Measurements from ENCODE around the gene TMEM233.

The TMEM233 gene

GRCh38 chr12:119620490-119620889 lies 26.9 kb downstream of the TMEM233 start:
- H3K27ac ChIP-seq, result no peak overlapping the region
- no peak for TF ChIP-seq CTCF (conservative IDR thresholded peaks at IDR 0.05; ENCODE audit: low read depth, low read length)
- no peaks in the 10 kb centered on the region for H3K79me2 ChIP-seq (ENCODE audit: insufficient read depth, low read depth)
- no peaks in the 10 kb centered on the region for H3K36me3 ChIP-seq (ENCODE audit: insufficient read depth)
- H3K4me2 ChIP-seq, result no peak overlapping the region
- no peaks in the 10 kb centered on the region for H4K20me1 ChIP-seq (ENCODE audit: insufficient read depth)
- no peaks in the 10 kb centered on the region for H3K27me3 ChIP-seq (ENCODE audit: insufficient read depth, low read depth)
- no peak overlapping the region for H3K4me3 ChIP-seq (IDR thresholded peaks at IDR 0.05; ENCODE audit: insufficient read depth, low read depth, low read length)
- H3K9ac ChIP-seq, result no peak overlapping the region
- no peaks in the 10 kb centered on the region for H3K4me1 ChIP-seq (ENCODE audit: low read depth, poor library complexity, severe bottlenecking)
- no peak overlapping the region for H2AFZ ChIP-seq (ENCODE audit: low read depth)

GRCh38 chr12:119621878-119622277 lies 28.3 kb downstream of the TMEM233 start:
- Histone ChIP-seq H3K4me1 (ENCODE audit: low read depth, poor library complexity, severe bottlenecking) (no peaks in the 10 kb centered on the region), H3K4me3 (IDR thresholded peaks at IDR 0.05; ENCODE audit: insufficient read depth, low read depth, low read length) (no peak overlapping the region), H4K20me1 (ENCODE audit: insufficient read depth) (no peaks in the 10 kb centered on the region), H2AFZ (ENCODE audit: low read depth) (no peak overlapping the region), H3K9ac (no peak overlapping the region), H3K4me2 (no peak overlapping the region), H3K36me3 (ENCODE audit: insufficient read depth) (no peaks in the 10 kb centered on the region), H3K27me3 (ENCODE audit: insufficient read depth, low read depth) (no peaks in the 10 kb centered on the region), H3K27ac (no peak overlapping the region), H3K79me2 (ENCODE audit: insufficient read depth, low read depth) (no peaks in the 10 kb centered on the region)
- TF ChIP-seq CTCF (conservative IDR thresholded peaks at IDR 0.05; ENCODE audit: low read depth, low read length), result no peak

GRCh38 chr12:119624966-119625365 lies 31.4 kb downstream of the TMEM233 start:
- H3K4me2 ChIP-seq, result no peak overlapping the region
- H3K79me2 ChIP-seq (ENCODE audit: insufficient read depth, low read depth), result no peaks in the 10 kb centered on the region
- H3K36me3 ChIP-seq (ENCODE audit: insufficient read depth), result no peaks in the 10 kb centered on the region
- H3K27ac ChIP-seq, result no peak overlapping the region
- no peaks in the 10 kb centered on the region for H4K20me1 ChIP-seq (ENCODE audit: insufficient read depth)
- no peak overlapping the region for H3K4me3 ChIP-seq (IDR thresholded peaks at IDR 0.05; ENCODE audit: insufficient read depth, low read depth, low read length)
- no peaks in the 10 kb centered on the region for H3K4me1 ChIP-seq (ENCODE audit: low read depth, poor library complexity, severe bottlenecking)
- TF ChIP-seq CTCF (conservative IDR thresholded peaks at IDR 0.05; ENCODE audit: low read depth, low read length), result no peak
- no peak overlapping the region for H2AFZ ChIP-seq (ENCODE audit: low read depth)
- no peaks in the 10 kb centered on the region for H3K27me3 ChIP-seq (ENCODE audit: insufficient read depth, low read depth)
- no peak overlapping the region for H3K9ac ChIP-seq

GRCh38 chr12:119627019-119627643 lies 33.6 kb downstream of the TMEM233 start:
- Histone ChIP-seq H3K36me3 (ENCODE audit: insufficient read depth) (no peaks in the 10 kb centered on the region), H3K9ac (no peak overlapping the region), H3K4me1 (ENCODE audit: low read depth, poor library complexity, severe bottlenecking) (no peaks in the 10 kb centered on the region), H3K27me3 (ENCODE audit: insufficient read depth, low read depth) (no peaks in the 10 kb centered on the region), H4K20me1 (ENCODE audit: insufficient read depth) (no peaks in the 10 kb centered on the region), H3K4me2 (no peak overlapping the region), H3K27ac (no peak overlapping the region), H2AFZ (ENCODE audit: low read depth) (no peak overlapping the region), H3K79me2 (ENCODE audit: insufficient read depth, low read depth) (no peaks in the 10 kb centered on the region), H3K4me3 (IDR thresholded peaks at IDR 0.05; ENCODE audit: insufficient read depth, low read depth, low read length) (no peak overlapping the region)
- no peak for TF ChIP-seq CTCF (conservative IDR thresholded peaks at IDR 0.05; ENCODE audit: low read depth, low read length)

Data from KMS-11 (cell line).